Mononuclear cell (primary cell): ENCODE results near the gene ITSN1. TPM values are rescaled to one million over a fixed set of nuclear protein-coding genes. Genes with fewer than 3 reads are reported as not detected.
"Not testable (repeated sequence)": the region's sequence is repeated elsewhere in the genome, so short reads cannot be mapped to it uniquely, and the experiment has no call there.

ENCODE experiments used
- H3K27me3 ChIP-seq: 2 replicates; pipeline ENCODE4 v1.6.0; 2011; ENCODE audit warnings: low read length, control low read depth; ENCODE audit not compliant: insufficient read depth
- H3K4me1 ChIP-seq: 2 replicates; pipeline ENCODE4 v1.5.1; 2011; ENCODE audit warnings: mild to moderate bottlenecking, low read length, control low read depth; ENCODE audit not compliant: insufficient read depth
- H3K4me3 ChIP-seq: 2 replicates; pipeline ENCODE4 v1.5.1; 2011; ENCODE audit warnings: mild to moderate bottlenecking, low read length, moderate library complexity
- H3K9me3 ChIP-seq: 2 replicates; pipeline ENCODE4 v1.5.1; 2011; ENCODE audit warnings: low read depth, mild to moderate bottlenecking, control low read depth, low read length
- total RNA-seq: library from RNA; depleted of rRNA; stranded (reverse); fragments of >200 nt; gene quantifications from one replicate; pipeline ENCODE4 v1.2.3, GENCODE V29; 2012

ITSN1 gene
- total RNA-seq: 2.1 TPM

DNA sequence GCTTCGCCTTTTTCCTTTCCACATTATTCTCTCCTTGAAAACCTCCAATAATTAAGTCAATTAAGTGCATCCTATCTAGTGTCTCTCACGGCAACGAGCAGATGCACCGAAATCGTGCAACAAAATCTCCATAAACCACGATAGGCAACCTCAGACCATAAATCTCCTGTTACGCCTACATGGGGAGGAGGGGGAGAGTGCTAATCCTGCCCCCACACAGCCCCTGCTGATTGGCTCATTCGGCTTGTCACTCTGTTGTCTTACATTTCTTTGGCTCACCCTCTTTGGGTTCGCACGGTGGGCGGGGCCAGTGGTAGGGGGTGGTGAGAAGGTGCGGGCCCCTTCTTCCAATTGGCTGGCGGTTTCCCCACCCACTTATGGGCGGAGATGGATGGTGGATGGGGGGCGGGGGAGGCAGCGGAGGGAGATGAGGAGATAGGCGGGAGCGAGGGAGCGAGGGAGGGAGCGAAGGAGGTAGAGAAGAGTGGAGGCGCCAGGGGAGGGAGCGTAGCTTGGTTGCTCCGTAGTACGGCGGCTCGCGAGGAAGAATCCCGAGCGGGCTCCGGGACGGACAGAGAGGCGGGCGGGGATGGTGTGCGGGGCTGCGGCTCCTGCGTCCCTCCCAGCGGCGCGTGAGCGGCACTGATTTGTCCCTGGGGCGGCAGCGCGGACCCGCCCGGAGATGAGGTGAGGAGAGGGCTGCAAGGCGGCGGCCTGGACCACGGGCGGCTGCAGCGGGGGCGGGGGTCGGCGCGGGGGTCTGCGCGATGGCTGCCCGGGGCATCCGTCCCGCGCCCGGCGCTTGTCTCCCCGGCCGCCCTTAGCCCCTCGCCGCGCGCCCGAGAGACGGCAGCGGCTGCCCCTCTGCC lies at the start of gene ITSN1:
TSS of gene ITSN1 (plus strand) at position 475 of the 869 bp plus-strand sequence. CDS start 76,328 bp downstream, outside the sequence.
- Histone ChIP-seq H3K4me3 (peak within 1 kb of the TSS; percentile 81), H3K9me3 (no peaks in the 10 kb centered on the region), H3K27me3 (peaks cover 20% of the 10 kb centered on the region), H3K4me1 (peaks cover 35% of the 10 kb centered on the region)

DNA sequence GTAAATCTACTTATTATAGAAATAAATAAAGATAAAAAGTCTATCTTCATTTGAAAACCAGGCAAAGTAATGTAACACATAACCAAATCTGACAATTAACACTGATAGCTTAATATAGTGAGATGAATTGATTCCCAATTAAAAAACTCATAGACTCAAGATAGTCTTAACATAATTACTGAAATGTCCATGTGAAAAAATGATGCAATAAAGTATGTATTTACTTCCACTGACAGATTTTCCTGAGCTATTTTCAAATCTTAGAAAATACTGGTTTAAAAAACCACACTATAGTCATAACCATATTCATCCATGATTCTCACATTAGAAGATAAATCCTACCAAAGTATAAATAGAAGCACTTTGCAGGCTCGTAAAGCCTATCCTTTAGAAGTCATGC lies 44.2 kb upstream of the ITSN1 start:
- Histone ChIP-seq H3K9me3 (no peaks in the 10 kb centered on the region), H3K4me3 (no peak overlapping the region), H3K27me3 (no peaks in the 10 kb centered on the region), H3K4me1 (no peaks in the 10 kb centered on the region)

DNA sequence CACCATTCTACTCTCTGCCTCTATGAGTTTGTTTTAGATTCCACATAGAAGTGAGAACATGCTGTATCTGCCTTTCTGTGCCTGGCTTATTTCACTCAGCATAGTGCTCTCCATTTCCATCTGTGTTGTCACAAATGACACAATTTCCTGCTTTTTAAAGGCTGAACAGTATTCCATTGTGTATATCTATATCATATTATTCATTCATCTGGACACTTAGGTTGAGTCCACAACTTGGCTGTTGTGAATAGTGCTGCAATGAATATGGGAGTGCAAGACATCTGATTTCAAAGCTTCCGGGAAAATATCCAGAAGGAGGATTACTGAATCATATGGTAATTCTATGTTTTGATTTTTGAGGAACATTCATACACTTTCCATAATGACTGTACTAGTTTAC lies 33.7 kb upstream of the ITSN1 start:
- no peak overlapping the region for H3K4me3 ChIP-seq
- no peaks in the 10 kb centered on the region for H3K4me1 ChIP-seq
- no peaks in the 10 kb centered on the region for H3K27me3 ChIP-seq
- no peaks in the 10 kb centered on the region for H3K9me3 ChIP-seq

DNA sequence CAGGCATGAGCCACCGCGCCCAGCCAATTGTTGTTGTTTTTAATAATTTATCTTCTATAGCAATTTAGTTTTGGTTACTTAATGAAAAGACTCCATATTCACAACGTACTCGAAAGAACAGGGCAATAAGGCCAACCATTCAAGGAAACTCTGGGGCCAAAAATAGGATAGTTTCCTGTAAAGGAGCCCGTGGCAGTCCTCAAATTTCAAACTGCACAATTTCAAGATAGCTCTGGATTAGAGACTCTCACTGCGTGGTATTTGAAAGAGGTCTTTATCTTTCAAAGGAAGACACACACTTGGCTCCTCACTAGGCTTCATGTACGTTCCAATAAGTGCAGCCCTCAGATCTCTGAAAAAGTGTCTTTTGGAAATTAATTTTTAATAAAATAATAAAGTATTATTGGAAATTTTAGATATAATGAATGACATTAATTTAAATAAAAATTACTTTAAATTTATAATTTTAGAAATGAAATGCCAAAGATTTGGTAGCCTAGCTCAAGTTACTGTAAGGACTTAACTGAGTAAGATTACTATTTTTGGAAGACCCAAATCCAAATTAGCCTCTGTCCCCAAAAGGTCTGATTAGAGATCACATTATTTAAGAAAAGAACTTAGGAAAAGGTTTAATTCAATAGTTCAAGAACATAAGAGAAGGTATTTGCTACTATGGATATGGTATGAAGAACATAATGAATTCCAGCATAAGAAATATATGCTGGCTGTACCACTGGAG lies 31.1 kb upstream of the ITSN1 start:
- Histone ChIP-seq H3K4me1 (no peaks in the 10 kb centered on the region), H3K9me3 (no peaks in the 10 kb centered on the region), H3K27me3 (no peaks in the 10 kb centered on the region)

DNA sequence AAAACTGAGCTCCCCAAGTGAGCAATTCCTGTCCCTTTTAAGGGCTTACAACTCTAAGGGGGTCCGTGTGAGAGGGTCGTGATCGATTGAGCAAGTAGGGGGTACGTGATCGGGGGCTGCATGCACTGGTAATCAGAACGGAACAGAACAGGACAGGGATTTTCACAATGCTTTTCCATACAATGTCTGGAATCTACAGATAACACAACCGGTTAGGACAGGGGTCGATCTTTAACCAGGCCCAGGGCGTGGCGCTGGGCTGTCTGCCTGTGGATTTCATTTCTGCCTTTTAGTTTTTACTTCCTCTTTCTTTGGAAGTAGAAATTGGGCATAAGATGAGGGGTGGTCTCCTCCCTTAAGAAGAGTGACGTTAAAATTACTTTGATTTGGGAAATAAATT lies 24.7 kb upstream of the ITSN1 start:
- not testable (repeated sequence) for H3K4me1 ChIP-seq, H3K4me3 ChIP-seq, H3K9me3 ChIP-seq, H3K27me3 ChIP-seq

More for the DNA sequence above, 31.1 kb upstream of the ITSN1 start:
- H3K4me3 ChIP-seq: no peak overlapping the region

DNA sequence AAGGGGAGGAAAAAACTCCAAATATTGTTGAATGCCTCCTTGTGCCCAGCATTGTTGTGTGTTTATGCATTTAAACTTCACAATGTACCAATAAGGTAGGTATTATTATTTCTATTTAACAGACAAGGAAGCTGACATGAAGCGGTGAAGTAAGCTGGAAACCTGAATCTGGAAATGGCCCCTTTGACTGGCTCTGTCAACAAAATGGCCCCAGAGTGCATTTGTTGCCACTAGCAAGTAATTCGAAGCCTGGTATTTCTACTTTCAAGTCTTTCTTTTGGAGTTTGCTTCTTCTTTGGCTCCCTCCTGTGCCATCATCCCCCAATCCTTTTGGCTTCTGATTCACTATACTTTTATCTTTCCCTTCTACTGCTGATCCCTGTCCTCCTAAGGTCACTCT lies 23.9 kb upstream of the ITSN1 start:
- Histone ChIP-seq H3K27me3 (no peaks in the 10 kb centered on the region), H3K4me3 (no peak overlapping the region)

DNA sequence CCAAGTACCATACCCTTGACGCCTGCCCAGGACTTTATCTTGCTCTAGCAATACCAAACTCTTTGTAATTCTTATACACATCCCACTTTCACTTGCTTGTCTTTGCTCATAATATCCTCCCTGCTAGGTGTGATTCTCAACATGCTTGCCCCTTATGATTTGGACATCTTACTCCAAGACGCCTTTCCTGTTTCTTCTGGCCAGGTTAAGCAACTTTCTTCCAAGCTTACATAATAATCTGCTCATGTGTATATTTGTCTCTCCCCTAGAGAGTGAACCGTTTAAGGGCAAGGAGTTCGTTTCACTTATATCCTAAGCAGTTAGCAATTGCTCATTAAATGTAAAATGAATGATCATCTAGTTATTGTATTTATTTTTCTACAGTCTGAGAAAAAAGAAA lies 22.6 kb upstream of the ITSN1 start:
- H3K9me3 ChIP-seq: no peaks in the 10 kb centered on the region
- peaks cover 5% of the 10 kb centered on the region for H3K4me1 ChIP-seq
- H3K4me3 ChIP-seq: no peak overlapping the region
- H3K27me3 ChIP-seq: no peaks in the 10 kb centered on the region

More for the DNA sequence above, 23.9 kb upstream of the ITSN1 start:
- Histone ChIP-seq H3K4me1 (peaks cover 5% of the 10 kb centered on the region), H3K9me3 (no peaks in the 10 kb centered on the region)

DNA sequence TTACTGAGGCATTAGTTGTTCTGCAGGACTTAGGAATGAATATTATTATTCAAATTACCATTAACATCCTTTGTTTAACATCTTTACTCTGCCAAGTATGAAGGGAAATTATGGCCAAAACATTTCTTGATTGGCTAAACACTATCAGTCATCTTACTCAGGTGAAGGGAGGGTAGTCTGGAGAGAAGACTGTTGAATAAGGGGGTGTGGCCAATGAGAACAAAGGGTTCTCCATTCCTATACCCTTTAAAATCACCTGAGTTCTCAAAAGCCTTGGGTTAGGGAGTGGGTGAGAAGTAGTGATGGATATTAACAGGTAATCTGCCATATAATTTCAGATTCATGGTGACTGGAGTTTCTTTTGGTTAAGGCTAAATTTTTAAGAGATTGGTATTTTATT lies 20.0 kb upstream of the ITSN1 start:
- Histone ChIP-seq H3K4me3 (no peak overlapping the region), H3K4me1 (peaks cover 5% of the 10 kb centered on the region), H3K9me3 (no peaks in the 10 kb centered on the region), H3K27me3 (no peaks in the 10 kb centered on the region)

DNA sequence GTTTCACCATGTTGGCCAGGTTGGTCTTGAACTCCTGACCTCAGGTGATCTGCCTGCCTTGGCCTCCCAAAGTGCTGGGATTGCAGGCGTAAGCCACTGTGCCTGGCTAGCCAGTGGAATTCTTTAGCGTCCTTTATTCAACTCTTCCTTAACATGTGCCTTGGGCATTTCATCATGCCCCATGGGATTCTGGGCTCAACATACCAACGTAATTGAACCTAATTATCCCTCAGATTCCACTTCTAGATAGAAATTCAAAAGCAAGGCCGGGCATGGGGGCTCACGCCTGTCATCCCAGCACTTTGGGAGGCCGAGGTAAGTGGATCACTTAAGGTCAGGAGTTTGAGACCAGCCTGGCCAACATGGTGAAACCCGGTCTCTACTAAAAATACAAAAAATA lies 16.1 kb upstream of the ITSN1 start:
- not testable (repeated sequence) for H3K4me3 ChIP-seq, H3K27me3 ChIP-seq, H3K4me1 ChIP-seq

DNA sequence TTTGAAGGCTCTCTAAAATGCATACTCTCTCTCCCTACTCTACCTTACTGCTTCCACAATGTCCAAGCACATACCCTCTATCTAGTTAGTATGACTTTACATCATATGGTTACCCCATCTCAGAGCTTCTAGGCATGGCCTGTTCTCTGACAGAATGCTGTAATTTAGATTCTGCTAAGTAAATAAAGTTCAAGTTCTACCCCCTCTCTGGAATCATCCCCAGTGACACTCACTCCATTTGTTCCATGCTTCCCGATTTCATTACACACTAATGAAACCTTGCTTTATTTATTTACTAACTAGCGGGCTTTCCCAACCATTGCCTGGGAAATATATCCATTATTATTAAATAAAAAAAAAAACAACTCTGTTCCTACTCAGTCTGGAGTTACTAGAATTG lies 8.0 kb upstream of the ITSN1 start:
- Histone ChIP-seq H3K4me3 (no peak overlapping the region), H3K4me1 (no peaks in the 10 kb centered on the region), H3K27me3 (no peaks in the 10 kb centered on the region), H3K9me3 (no peaks in the 10 kb centered on the region)

More for the DNA sequence above, 16.1 kb upstream of the ITSN1 start:
- H3K9me3 ChIP-seq: not testable (repeated sequence)

DNA sequence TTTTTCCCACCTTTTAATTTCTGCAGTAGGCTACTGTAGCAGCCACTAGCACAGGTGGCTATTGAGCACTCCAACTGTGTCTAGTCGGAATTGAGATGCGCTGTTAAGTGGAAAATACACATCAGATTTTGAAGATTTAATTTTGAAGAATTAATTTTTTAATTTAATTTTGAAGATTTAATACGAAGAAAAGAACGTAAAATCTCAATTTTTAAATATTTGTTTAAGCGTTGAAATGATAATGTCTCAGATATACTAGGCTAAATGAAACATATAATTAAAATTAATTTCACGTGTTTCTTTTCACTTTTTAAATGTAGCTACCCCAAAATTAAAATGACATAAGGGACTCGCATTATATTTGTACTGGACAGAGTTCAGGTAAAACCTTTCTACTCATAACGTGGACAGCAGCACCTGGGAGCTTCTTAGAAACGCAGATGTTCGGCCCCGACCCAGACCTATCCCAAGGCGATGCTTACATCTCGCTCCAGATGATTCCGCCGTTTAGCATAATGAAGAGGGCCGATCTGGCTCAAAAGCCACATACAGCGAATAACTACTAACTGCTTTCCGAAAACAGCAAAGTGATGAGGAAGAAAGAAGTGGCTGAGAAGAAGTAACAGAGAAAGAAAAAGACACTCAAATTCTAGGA lies 1.5 kb upstream of the ITSN1 start:
- H3K4me1 ChIP-seq: peaks cover 35% of the 10 kb centered on the region
- H3K27me3 ChIP-seq: peaks cover 20% of the 10 kb centered on the region
- peak overlapping the region; percentile 81 for H3K4me3 ChIP-seq
- no peaks in the 10 kb centered on the region for H3K9me3 ChIP-seq

DNA sequence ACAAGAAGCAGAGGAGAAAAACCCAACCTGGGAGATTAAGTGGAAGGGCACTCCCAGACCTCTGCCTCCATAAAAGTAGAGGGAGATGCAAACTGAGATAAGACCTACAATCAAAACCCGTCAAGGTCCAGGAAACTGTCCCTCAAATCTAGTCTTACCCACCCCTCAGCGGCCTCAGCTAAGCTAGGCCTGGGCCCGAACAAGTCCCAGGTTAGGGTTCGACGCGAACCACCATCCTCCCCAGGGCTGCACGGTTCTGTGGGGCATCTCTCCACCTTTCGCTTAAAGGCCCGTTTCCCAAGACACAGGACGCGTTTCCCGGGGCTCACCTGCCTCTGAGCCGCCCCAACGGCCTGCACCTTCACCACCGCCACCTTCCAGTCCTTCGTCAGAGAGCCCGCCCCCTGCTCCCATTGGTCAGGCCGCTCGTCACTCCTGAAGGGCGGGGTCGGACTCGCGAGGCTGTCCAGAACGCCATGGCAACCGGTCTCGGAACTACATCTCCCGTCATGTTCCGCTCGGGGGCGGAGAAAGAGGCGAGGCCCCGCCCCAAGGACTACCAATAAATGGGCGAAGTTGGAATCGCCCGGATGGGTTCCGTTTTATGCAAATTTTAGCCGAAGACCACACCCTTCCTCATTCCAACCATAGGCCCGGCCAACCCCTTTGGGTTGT lies 812 bp upstream of the ITSN1 start, which contains the start of gene CRYZL1:
TSS of gene CRYZL1 (minus strand) at position 390 of the 675 bp plus-strand sequence. CDS start 10,190 bp downstream, outside the sequence.
- Histone ChIP-seq H3K9me3 (no peaks in the 10 kb centered on the region), H3K27me3 (peaks cover 20% of the 10 kb centered on the region), H3K4me3 (peak within 1 kb of the TSS; percentile 81), H3K4me1 (peaks cover 35% of the 10 kb centered on the region)

DNA sequence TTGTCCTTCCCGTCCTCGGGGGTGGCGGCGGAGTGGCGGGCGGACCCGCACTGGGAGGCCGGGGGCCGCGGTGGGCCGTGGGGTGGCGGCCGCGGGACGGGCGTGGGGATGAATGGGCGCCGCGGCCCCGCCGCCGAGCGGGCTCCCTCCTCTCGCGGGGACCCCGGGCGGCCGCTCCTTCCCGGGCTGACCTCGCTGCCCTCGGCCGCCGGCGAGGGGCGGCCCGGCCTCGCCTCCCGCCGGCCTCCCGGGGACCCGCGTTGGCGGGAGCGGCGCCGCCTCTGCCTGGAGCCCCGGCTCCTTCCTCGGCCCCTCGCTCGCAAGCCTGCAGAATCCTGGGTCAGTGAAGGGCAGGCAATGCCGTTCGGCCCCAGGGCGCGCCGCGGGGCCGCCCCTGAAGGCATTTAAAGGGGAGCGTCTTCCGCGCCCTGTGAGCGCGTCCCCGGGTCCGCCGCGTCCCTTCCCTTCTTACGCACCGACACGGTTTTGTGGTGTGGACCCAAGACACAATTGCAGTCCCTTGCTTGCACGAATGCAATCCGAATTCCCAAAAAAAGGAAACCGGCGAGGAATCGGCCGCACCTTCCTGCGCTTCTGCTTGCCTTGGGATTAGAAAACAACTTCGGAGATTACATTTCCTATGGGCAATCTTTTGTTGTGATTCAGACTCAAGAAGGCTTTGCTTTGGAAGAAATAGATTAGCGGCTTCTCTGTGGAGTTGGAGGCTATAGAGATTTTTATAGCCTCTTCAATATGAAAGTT lies 776 bp downstream of the ITSN1 start:
- Histone ChIP-seq H3K9me3 (no peaks in the 10 kb centered on the region), H3K4me1 (peaks cover 35% of the 10 kb centered on the region), H3K4me3 (peak overlapping the region; percentile 81), H3K27me3 (peaks cover 20% of the 10 kb centered on the region)

DNA sequence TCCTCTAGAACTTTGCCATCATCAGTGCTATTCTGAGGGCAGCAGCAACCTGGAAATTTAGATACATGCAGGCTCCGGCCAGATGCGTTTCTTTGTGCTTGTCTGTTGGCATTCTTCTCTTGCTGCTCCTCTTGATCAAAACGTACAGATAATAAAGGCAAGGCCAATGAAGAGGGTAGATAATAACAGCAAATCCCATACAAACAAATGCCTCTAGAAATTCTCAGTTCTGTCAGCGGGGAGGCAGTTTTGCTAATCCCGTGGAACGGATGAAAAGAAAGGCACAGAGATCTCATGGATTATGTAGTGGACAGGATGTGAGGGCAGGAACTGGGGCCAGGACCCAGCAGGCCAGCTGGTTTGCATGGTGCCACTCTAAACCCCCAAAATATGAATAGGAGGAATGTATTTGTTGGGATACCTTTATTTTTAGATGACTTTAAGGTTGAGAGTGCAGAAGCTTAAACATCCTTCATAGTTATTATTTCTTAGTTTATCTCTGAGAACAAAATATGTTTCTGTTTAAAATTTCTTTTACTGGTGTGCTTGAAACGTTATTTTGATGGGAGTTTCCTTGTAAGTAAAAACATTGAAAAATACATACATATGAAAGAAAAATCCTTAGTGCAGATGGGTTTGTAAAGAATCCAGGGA lies 1.5 kb downstream of the ITSN1 start:
- Histone ChIP-seq H3K4me3 (no peak overlapping the region), H3K27me3 (peaks cover 20% of the 10 kb centered on the region), H3K9me3 (no peaks in the 10 kb centered on the region), H3K4me1 (peaks cover 35% of the 10 kb centered on the region)
